SK-N-SH treated with all-trans-retinoic acid at 6 μM for 48 hours (cell line): ENCODE measurements around the gene RAD51B.

ENCODE experiments used
- ATAC-seq: fragments of 200-7000 bp; cut with Tn5 transposase; 3 replicates; pipeline ENCODE4 v1.9.1; 2020; ENCODE audit warnings: mild to moderate bottlenecking, moderate library complexity
- ARNTL ChIP-seq: fragments of 450-650 bp; formaldehyde crosslinking; IDR thresholded peaks from 2 replicates; pipeline ENCODE4 v1.5.0; 2020; ENCODE audit warnings: low read depth, mild to moderate bottlenecking, moderate library complexity, borderline replicate concordance
- BACH2 ChIP-seq: fragments of 250-450 bp; sonication (Bioruptor Pico); IDR thresholded peaks from 2 replicates; pipeline ENCODE4 v1.9.0; 2021; ENCODE audit warnings: mild to moderate bottlenecking, borderline replicate concordance
- CSDC2 ChIP-seq: fragments of 250-450 bp; sonication (Bioruptor Pico); IDR thresholded peaks from 2 replicates; pipeline ENCODE4 v1.5.0; 2020; ENCODE audit warnings: mild to moderate bottlenecking, moderate library complexity
- ESRRG ChIP-seq: fragments of 250-450 bp; sonication (Bioruptor Pico); IDR thresholded peaks from 2 replicates; pipeline ENCODE4 v1.6.1; 2021; ENCODE audit warnings: mild to moderate bottlenecking
- GLIS3 ChIP-seq: fragments of 250-450 bp; sonication (Bioruptor Pico); IDR thresholded peaks from 2 replicates; pipeline ENCODE4 v1.5.0; 2020; ENCODE audit warnings: mild to moderate bottlenecking, moderate library complexity
- ISL1 ChIP-seq: fragments of 250-450 bp; sonication (Bioruptor Pico); IDR thresholded peaks from 2 replicates; pipeline ENCODE4 v2.1.2; 2022; ENCODE audit warnings: mild to moderate bottlenecking, moderate library complexity
- OSR1 ChIP-seq: fragments of 250-450 bp; sonication (Bioruptor Pico); IDR thresholded peaks from 2 replicates; pipeline ENCODE4 v1.8.0; 2022; ENCODE audit warnings: moderate library complexity, mild to moderate bottlenecking, inconsistent platforms
- PPARA ChIP-seq: fragments of 250-450 bp; sonication (Bioruptor Pico); IDR thresholded peaks from 2 replicates; pipeline ENCODE4 v1.5.0; 2020; ENCODE audit warnings: mild to moderate bottlenecking, borderline replicate concordance
- SNAI2 ChIP-seq: fragments of 250-450 bp; sonication (Bioruptor Pico); IDR thresholded peaks from 2 replicates; pipeline ENCODE4 v1.5.0; 2020; ENCODE audit warnings: mild to moderate bottlenecking, moderate library complexity
- TCF4 ChIP-seq: fragments of 250-450 bp; sonication (Bioruptor Pico); IDR thresholded peaks from 2 replicates; pipeline ENCODE4 v1.8.0; 2021; ENCODE audit warnings: mild to moderate bottlenecking, moderate library complexity, borderline replicate concordance
- ZFP3 ChIP-seq: fragments of 250-450 bp; sonication (Bioruptor Pico); IDR thresholded peaks from 2 replicates; pipeline ENCODE4 v1.5.0; 2020; ENCODE audit warnings: mild to moderate bottlenecking, moderate library complexity
- ZNF70 ChIP-seq: fragments of 450-650 bp; formaldehyde crosslinking; IDR thresholded peaks from 2 replicates; pipeline ENCODE4 v1.5.0; 2020; ENCODE audit warnings: mild to moderate bottlenecking, moderate library complexity
- ZNF8 ChIP-seq: fragments of 450-650 bp; formaldehyde crosslinking; IDR thresholded peaks from 2 replicates; pipeline ENCODE4 v1.5.0; 2020; ENCODE audit warnings: mild to moderate bottlenecking, moderate library complexity
- TF ChIP-seq, protein P1 (sequence below): fragments of 250-450 bp; sonication (Bioruptor Pico); IDR thresholded peaks from 2 replicates; pipeline ENCODE4 v1.8.0; 2021; ENCODE audit warnings: low read depth, mild to moderate bottlenecking, moderate library complexity, borderline replicate concordance
- TF ChIP-seq, protein P2 (sequence below): fragments of 250-450 bp; sonication (Bioruptor Pico); IDR thresholded peaks from 2 replicates; pipeline ENCODE4 v1.8.0; 2020; ENCODE audit warnings: mild to moderate bottlenecking, moderate library complexity, borderline replicate concordance
- TF ChIP-seq, protein P3 (sequence below): fragments of 250-450 bp; sonication (Bioruptor Pico); IDR thresholded peaks from 2 replicates; pipeline ENCODE4 v1.5.1; 2021; ENCODE audit warnings: mild to moderate bottlenecking, moderate library complexity

Gene RAD51B

DNA sequence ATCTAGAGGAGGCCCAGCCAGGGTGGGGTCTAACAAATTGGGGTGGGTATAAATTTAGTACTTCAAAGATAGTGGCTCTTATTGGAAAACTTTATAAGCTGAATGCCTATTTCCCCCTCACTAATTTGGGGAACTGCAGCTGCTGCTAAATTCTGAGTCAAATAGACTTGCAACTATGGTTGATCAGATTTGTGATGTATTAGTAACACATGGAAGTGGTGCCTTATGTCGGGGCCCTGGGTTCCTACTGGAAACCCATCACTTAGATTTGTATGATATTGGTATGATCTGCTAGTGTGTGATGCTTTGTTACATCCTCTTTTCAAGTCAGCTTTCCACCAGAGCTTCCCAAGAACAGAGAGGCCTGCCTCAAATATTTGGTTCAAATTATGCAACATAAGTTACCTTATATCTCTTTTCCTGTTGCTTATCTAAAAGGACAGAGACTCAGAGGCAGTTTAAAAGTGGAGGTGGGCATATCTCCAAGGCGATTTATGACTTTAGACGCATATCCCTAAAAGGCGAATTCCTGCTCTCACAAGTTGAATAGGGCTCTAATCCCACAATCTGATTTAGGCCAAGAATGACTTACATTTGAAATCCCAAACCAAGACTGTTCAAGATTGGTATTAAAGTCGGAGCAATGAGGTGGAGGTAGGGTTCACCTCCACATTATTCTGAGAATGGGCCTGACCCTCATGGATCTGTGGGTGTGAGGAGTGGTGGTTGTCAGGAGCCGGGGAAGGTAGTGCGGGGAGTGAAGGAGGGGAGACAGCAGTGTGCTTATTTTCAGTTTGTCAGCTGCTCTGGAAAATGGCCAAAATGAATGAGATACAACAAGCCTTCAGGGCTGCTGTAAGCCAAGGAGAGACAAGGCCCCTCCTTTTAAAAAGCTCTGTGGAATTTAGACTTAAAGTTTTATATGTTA lies 425.8 kb downstream of the RAD51B start:
- peak; percentile 63 for ATAC-seq
- TF ChIP-seq PPARA (CRISPR knock-in tag) (no peak), ISL1 (CRISPR knock-in tag) (0 out of 2 replicates have a peak, but pooled peaks have one; percentile 6)

DNA sequence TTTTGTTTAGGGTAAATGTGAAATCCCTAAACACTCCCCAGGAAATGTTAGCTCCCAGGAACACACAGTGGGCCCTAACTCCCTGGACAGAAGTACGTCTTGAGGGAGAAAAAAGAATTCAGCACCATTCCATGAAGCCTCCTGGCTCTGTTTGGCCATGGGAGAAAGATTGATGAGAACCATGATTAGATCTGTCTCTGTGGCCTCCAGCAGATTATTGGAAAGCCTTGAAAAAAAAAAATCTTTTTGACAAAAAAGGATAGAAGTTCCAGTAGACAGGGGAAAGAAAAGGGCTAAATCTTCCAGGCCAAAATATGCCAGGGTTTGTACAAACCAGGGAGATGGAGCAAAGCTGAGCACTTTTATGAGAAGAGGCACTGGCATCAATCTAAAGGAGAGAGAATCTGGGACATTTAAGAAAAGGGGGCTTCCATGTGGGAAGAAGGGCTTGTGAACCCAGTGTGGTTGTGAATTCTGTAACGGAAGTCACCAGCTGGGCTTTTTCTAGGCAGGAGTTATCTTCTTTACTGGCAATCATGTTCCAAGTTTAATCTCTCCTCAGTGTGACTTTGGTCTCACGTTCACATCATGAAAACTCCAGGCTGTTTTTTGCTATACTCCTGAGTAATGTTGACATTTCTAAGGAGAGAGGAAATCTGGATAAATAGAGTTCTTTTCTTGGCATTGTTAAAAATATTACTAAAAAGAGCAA lies 426.7 kb downstream of the RAD51B start:
- ATAC-seq = peak; percentile 50
- TF ChIP-seq, protein P1, sequence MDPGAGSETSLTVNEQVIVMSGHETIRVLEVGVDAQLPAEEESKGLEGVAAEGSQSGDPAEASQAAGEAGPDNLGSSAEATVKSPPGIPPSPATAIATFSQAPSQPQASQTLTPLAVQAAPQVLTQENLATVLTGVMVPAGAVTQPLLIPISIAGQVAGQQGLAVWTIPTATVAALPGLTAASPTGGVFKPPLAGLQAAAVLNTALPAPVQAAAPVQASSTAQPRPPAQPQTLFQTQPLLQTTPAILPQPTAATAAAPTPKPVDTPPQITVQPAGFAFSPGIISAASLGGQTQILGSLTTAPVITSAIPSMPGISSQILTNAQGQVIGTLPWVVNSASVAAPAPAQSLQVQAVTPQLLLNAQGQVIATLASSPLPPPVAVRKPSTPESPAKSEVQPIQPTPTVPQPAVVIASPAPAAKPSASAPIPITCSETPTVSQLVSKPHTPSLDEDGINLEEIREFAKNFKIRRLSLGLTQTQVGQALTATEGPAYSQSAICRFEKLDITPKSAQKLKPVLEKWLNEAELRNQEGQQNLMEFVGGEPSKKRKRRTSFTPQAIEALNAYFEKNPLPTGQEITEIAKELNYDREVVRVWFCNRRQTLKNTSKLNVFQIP (CRISPR knock-in tag) = no peak
- TF ChIP-seq, protein P2, sequence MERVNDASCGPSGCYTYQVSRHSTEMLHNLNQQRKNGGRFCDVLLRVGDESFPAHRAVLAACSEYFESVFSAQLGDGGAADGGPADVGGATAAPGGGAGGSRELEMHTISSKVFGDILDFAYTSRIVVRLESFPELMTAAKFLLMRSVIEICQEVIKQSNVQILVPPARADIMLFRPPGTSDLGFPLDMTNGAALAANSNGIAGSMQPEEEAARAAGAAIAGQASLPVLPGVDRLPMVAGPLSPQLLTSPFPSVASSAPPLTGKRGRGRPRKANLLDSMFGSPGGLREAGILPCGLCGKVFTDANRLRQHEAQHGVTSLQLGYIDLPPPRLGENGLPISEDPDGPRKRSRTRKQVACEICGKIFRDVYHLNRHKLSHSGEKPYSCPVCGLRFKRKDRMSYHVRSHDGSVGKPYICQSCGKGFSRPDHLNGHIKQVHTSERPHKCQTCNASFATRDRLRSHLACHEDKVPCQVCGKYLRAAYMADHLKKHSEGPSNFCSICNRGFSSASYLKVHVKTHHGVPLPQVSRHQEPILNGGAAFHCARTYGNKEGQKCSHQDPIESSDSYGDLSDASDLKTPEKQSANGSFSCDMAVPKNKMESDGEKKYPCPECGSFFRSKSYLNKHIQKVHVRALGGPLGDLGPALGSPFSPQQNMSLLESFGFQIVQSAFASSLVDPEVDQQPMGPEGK (CRISPR knock-in tag) = no peak
- TF ChIP-seq PPARA (CRISPR knock-in tag) (no peak), ZNF8 (CRISPR knock-in tag) (no peak)

DNA sequence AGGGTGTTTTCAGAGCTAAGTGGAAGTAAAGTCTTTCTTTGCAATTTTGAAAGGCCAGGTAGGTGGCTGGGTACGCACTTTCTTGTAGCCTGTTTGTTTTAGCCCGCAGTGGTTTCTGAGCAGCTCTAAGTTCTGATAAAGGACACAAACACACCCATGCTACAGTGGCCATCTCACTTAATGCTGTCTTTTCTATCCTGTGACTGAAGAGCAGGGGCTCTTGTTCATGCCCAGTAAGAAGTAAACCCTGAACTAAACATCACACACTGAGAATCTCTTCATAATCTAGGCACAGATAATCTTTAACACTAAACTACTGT lies 427.2 kb downstream of the RAD51B start:
- TF ChIP-seq ZFP3 (CRISPR knock-in tag) (no peak), SNAI2 (CRISPR knock-in tag) (no peak), TCF4 (CRISPR knock-in tag) (no peak), OSR1 (CRISPR knock-in tag) (no peak), ARNTL (no peak)
- ATAC-seq = no peak

DNA sequence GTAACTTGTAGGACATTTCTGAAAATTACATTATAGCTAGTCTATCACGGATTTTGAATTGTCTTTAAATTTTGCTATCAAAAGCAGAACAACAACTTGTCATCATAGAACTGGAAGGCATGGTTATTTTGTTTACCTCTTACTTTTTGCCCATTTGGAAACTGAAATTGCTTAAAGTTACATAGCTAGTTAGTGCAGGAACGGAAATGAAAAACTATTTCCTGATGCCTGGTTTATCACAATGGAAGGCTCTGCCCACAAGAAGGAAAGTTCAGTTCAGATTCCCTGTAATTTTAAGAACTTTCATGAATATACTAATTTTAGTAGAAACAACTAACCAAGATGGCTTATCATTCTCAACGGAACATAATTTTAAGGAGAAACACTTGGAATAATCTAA lies 427.7 kb downstream of the RAD51B start:
- no peak for ATAC-seq
- TF ChIP-seq, protein P3, sequence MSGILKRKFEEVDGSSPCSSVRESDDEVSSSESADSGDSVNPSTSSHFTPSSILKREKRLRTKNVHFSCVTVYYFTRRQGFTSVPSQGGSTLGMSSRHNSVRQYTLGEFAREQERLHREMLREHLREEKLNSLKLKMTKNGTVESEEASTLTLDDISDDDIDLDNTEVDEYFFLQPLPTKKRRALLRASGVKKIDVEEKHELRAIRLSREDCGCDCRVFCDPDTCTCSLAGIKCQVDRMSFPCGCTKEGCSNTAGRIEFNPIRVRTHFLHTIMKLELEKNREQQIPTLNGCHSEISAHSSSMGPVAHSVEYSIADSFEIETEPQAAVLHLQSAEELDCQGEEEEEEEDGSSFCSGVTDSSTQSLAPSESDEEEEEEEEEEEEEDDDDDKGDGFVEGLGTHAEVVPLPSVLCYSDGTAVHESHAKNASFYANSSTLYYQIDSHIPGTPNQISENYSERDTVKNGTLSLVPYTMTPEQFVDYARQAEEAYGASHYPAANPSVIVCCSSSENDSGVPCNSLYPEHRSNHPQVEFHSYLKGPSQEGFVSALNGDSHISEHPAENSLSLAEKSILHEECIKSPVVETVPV (CRISPR knock-in tag) = no peak
- TF ChIP-seq OSR1 (CRISPR knock-in tag) (no peak), CSDC2 (CRISPR knock-in tag) (no peak), GLIS3 (CRISPR knock-in tag) (no peak), ESRRG (CRISPR knock-in tag) (no peak), ZNF70 (CRISPR knock-in tag) (no peak)
- TF ChIP-seq, protein P1 (CRISPR knock-in tag) = no peak

DNA sequence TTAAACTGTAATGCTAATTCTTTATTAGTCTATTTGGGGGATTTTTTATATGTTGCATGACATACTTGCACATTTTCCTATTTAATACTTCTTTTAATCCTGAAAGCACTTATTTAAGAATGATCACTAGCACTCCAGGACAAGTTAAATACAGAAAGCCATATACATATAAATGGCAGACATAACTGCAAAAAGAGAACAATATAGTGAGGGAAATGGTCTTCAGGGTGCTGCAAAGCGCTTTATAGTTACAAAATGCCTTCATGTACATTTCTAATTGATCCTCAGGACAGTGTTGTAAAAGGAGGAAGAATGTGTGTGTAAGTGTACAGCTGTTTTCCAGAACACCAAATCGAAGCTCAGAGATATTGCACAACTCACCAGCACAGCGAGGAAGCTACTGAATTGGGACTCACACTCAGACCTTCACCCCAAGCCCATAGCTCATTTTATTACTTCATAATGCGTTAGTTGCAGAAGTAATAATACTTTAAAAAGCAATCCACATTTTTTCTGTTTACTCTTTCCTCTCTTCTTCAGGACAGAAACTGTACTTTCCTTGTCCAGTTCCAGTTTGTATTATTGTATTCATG lies 428.2 kb downstream of the RAD51B start:
- TF ChIP-seq ESRRG (CRISPR knock-in tag) (no peak), OSR1 (CRISPR knock-in tag) (no peak), ZFP3 (CRISPR knock-in tag) (no peak), ARNTL (no peak), BACH2 (no peak), GLIS3 (CRISPR knock-in tag) (no peak)
- TF ChIP-seq, protein P3 (CRISPR knock-in tag) = no peak
- TF ChIP-seq, all 23 proteins: peak for 0
- no peak for ATAC-seq
